Endothelial cell of umbilical vein (primary cell): Measurements from ENCODE around the gene MCTP1.

Experiments
- CTCF ChIP-seq, 2 donors: IDR thresholded peaks; 1 replicate in 1 of 2; 2 replicates in 1 of 2; pipeline ENCODE4 v1.5.1; 2011; ENCODE audit warnings: low read length in 2 of 2, mild to moderate bottlenecking in 2 of 2, moderate library complexity in 2 of 2, control low read depth in 1 of 2, inconsistent platforms in 1 of 2, low read depth in 1 of 2; ENCODE audit not compliant: insufficient read depth in 1 of 2; ENCODE audit errors: extremely low read depth in 1 of 2
- EZH2 ChIP-seq: IDR thresholded peaks from 2 replicates; pipeline ENCODE4 v1.6.1; 2012; ENCODE audit warnings: borderline replicate concordance, low read depth, mild to moderate bottlenecking, moderate library complexity, low read length, inconsistent platforms; ENCODE audit not compliant: severe bottlenecking
- JUN ChIP-seq: IDR thresholded peaks from 2 replicates; pipeline ENCODE4 v1.6.1; 2011; ENCODE audit warnings: borderline replicate concordance, low read depth; ENCODE audit not compliant: insufficient read length, insufficient read depth
- MAX ChIP-seq: IDR thresholded peaks from 2 replicates; pipeline ENCODE4 v1.6.1; 2011; ENCODE audit not compliant: insufficient read depth, insufficient read length
- MYC ChIP-seq: IDR thresholded peaks from one replicate; pipeline ENCODE4 v1.6.1; 2011; ENCODE audit warnings: mild to moderate bottlenecking, low read depth, low read length
- POLR2A ChIP-seq: IDR thresholded peaks from 2 replicates; pipeline ENCODE4 v1.6.1; 2012; ENCODE audit warnings: low read depth, mild to moderate bottlenecking, control low read depth, low read length
- POLR2AphosphoS5 ChIP-seq: IDR thresholded peaks from 2 replicates; pipeline ENCODE4 v1.6.1; 2012; ENCODE audit warnings: low read depth, mild to moderate bottlenecking, control low read depth, low read length, moderate library complexity; ENCODE audit not compliant: insufficient read depth

- no peak for TF ChIP-seq CTCF (IDR thresholded peaks at IDR 0.05; ENCODE audit: extremely low read depth in 1 of 2, insufficient read depth in 1 of 2, low read depth in 1 of 2, low read length in 2 of 2)
- no peak for TF ChIP-seq EZH2
- TF ChIP-seq POLR2AphosphoS5 = no peak
- TF ChIP-seq MAX = no peak
- no peak for TF ChIP-seq POLR2A
- no peak for TF ChIP-seq MYC
- no peak for TF ChIP-seq JUN
Observed at GRCh38 chr5:95087816-95088317, 197.0 kb downstream of the MCTP1 start.
